HG03066 (cell line): ENCODE data around the gene CELF2.

ENCODE experiments used
- ATAC-seq: cut with Tn5 transposase; IDR thresholded peaks from one replicate; pipeline ENCODE4 v1.9.1; 2021; ENCODE audit warnings: low read depth; ENCODE audit not compliant: unreplicated experiment

CELF2 gene

DNA sequence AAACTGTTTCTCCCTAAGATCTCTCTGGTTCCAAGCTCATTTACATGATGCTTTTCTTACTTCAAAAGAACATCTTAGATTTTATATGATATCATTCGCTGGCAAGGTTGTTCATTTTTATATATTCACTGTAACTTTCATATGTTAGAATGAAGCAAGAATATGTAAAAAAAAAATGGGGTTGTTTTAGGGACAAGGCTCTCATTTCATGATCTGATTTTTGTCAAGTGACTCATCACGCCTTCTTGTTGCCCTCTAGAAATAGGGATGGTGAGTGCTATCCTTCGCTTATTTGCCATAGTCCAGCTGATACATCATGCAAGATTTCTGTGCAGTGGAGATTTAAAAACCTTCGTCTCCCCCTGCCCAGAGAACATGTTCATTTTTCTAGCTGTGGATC lies 14.0 kb upstream of the CELF2 start:
- ATAC-seq = no peak

DNA sequence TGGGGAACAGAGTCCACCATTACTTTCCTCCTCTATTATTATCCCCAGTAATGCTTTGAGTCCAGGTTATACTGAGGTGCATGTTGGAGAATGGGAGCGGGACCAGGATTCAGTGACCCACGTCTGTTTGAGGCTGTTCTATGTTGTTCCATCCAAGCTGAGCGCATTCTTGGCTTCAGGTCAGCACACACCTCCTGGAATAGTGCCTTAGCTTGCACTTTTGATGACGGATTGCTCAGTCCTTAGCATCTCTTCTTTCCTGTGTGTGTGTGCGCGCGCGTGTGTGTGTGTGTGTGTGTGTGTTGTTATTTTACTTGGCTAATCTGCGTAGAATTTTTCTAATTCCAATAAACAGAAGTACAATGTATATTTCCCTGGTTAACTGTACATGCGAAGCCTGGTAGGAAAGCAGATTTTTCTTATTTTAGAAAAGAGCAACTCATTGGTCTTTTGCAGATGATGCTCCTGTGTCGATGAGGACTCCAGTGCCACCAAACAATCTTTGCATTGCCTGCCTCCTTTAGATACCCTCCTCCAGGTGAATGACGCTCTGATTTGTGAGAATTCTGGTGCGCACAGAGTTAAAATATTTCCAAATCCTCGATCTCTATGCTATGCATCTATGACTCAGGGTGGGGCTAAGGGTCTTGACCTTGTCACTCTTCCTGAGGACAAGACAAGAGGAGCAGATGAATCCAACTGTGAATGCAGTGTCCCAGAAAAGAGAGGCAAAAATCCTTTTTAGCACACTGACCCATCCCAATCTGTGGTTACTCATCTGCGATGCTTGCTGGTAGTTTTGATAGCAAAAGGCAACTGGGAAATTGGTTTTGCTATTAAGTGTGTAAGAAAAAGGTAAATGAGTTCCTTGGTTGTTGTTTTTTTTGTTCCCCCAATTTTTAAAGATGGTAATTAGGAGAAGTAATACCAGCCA lies 13.3 kb upstream of the CELF2 start:
- ATAC-seq = no peak

DNA sequence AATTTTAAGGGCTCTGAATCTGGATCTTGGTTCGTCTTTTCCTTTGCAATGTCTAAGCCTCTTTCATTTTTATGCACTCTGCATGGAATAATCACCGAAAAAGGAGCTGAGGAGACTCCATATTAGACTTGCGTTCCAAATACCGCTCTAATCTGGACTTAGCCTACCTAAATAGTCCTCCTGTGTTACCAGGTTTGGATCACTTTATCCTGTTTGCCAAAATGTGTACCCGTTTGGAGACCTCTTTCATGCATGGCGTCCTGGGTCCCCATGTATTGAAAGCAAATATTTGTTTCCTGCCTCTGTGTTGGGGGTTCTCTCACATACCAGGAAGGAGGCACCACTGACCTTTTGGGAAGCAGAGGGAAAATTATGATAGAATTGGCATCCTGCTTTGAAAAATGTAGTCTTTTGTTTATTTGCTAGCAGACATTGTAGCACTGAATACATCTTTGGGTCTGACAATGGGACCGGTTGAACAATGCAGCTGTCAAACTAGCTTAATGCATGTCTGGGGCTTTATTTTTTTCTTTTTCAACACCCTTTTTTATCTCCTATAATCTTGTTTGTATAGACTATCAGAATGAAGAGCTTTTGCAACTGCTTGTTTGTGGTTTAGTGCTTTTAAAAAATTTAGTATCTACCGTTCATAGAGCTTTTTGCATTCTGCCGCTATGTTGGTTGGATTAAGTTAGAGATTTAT lies 11.8 kb upstream of the CELF2 start:
- no peak for ATAC-seq

DNA sequence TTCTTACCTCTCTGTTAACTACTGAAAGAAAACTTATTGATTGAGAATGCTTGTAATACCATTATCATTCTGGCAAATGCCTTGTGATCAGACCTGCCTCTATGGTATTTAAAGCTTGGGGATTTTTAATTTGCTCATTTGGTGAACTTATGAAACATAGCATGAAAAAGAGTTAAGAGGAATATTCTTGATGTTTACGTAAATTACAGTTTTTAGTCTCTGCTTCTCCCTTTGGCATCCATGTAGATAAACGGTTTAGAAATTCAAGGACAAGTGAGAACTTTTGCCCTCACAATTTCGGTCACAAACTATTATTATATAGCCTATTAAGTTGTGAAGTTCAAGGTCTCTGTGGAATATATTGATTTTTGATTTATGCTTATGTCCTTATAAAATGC lies 11.2 kb upstream of the CELF2 start:
- no peak for ATAC-seq

GRCh38 chr10:11007476-11008020 lies 10.1 kb upstream of the CELF2 start:
- ATAC-seq = no peak

GRCh38 chr10:11009471-11010308 lies 8.0 kb upstream of the CELF2 start:
- no peak for ATAC-seq

GRCh38 chr10:11010582-11010981 lies 7.1 kb upstream of the CELF2 start:
- no peak for ATAC-seq

DNA sequence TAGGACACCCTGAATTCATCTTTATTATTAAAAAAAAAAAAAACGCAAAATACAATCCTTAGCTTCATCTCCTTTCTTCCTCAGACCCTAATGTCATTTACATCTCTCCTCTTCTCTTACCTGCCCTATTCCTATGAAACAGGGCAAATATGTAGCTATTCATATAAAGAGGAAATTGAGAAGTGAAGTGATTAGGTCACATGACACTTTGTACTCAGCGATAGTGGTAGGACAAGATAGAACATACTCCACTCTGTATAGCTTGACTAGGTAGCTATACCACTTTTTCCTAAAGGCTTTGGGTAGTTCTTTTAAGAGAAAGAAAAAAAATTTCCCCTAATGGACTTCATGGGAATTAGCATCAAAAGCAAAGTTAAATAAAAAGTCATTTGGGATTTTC lies 6.2 kb upstream of the CELF2 start:
- ATAC-seq = no peak

GRCh38 chr10:11011984-11012383 lies 5.7 kb upstream of the CELF2 start:
- ATAC-seq = no peak

DNA sequence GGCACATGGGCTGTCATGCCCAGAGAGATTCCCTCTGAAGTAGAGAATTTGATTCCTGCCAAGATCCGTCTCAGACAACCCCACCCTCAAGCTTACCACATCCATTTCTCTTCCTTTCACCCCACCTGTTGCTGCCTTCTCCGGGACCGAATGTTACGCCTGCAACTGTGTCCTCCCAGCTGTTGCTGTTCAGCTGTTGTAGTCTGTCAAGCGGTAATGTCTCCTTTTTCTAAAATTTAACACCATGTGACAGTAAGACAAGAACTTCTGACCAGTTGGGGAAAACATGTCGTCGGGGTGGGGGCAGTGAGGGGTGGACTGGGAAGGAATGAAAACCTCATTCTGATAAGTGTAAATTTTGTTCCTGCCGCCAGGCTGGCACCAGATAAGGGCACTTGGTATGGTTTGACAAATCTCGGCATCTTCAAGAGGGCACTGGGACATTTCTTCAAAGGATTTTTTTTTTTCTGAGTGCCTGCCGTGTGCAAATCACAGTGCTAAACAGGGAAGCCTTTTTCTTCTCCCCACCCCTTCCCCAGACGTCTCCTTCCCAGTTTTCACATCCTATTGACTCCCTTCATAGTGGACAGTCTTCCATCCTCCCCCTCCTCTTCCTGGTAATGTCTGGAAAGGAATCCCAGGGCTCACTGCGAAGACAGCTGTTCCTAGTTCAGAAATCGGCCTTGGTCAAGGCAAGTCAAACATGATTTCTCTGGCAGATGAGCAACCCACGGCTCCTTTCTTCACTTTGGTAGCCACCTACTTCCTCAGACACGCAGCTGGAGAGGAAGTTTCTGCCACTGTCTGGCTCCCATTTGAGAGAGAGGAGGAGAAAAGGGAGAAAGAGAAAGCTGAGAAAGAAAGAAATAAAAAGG lies 5.0 kb upstream of the CELF2 start:
- ATAC-seq = no peak

DNA sequence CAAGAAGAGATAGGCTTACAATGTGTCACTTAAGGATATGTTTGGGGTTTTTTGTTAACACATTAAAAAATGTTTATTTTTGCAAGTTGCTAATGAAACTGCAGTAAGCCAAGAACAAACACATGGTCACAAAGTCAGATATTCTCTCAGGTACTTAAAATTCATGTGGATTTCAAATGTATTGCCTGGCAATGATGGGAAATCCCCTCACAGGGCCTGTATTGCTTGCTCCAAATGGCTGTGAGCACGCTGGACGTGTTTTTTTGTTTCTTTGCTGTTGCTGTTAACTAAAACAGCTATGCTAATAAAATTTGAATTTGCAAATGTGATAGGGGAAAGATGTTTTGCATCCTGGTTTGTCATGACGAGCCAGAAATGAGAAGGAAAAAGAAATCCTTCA lies 3.8 kb upstream of the CELF2 start:
- no peak for ATAC-seq

- no peak for ATAC-seq
Observed at GRCh38 chr10:11014671-11015445, 2.8 kb upstream of the CELF2 start.

DNA sequence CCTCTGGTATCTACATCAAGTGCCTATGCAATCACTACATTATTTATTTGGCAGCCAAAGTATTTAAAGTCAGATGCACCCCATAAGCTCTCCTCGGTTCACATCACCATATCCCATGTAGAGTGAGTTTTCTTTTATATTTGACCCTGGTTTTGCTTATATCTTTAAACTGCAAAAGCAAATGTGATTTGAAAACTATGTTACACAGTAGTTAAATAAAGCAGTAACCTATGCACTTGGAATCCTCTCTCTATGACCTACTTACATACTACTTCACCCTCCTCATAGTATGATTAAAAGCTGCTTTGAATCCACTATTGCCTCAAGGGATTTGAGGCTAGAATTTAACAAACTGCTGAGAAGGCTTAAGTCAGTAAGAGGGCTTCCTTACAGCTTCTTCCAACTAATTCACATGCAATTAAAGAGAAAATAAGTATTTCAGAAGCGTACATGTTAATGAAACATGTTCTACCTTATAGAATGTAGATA lies 2.2 kb upstream of the CELF2 start:
- no peak for ATAC-seq

- ATAC-seq = peak; percentile 44
Observed at GRCh38 chr10:11017000-11017569, 587 bp upstream of the CELF2 start.

- peak; percentile 17 for ATAC-seq
Observed at GRCh38 chr10:11018432-11018841, 765 bp downstream of the CELF2 start.

- no peak for ATAC-seq
Observed at GRCh38 chr10:11018855-11019631, 1.4 kb downstream of the CELF2 start.

- no peak for ATAC-seq
Observed at GRCh38 chr10:11019724-11020547, 2.3 kb downstream of the CELF2 start.
